Mucosa of descending colon (tissue), 3 donors: ENCODE data around the gene NTM. TPM values are rescaled to one million over a fixed set of nuclear protein-coding genes. Genes with fewer than 3 reads are reported as not detected.

Experiments used
- ATAC-seq: fragments of 200-7000 bp; cut with Tn5 transposase; one replicate; pipeline ENCODE4 v1.9.1; 2020; ENCODE audit warnings: mild to moderate bottlenecking, moderate library complexity
- DNase-seq, 3 donors: peaks; one replicate each; pipeline ENCODE4 v3.0.0-alpha.2; 2020
- H3K36me3 ChIP-seq: fragments of 200-600 bp; one replicate; pipeline ENCODE4 v1.8.0; 2021; ENCODE audit warnings: low read depth, mild to moderate bottlenecking
- H3K4me1 ChIP-seq: fragments of 200-600 bp; one replicate; pipeline ENCODE4 v1.8.0; 2021; ENCODE audit warnings: low read depth, mild to moderate bottlenecking
- H3K4me3 ChIP-seq: fragments of 200-600 bp; one replicate; pipeline ENCODE4 v1.8.0; 2021; ENCODE audit warnings: mild to moderate bottlenecking
- H3K9me3 ChIP-seq: fragments of 200-600 bp; one replicate; pipeline ENCODE4 v1.8.0; 2021; ENCODE audit warnings: mild to moderate bottlenecking
- intact Hi-C, 2 donors: fragments of 100-400 bp; cut with DNase I in 1 of 2; cut with micrococcal nuclease in 1 of 2; formaldehyde crosslinking; loops; one replicate each; pipeline versions ENCODE4 v1.11.0 to v1.11.1; 2022; cut with DNase I, micrococcal nuclease
- total RNA-seq, 3 donors: library from RNA; stranded (reverse); fragmentation: NEBNext Ultra II Directional in 2 of 3; extraction: Animal tissue kit (Norgen Biotek cat#: 25700) in 2 of 3; gene quantifications; one replicate each; pipeline versions ENCODE4 v1.2.1 to v1.2.4, GENCODE V29; 2021 to 2023
- TF ChIP-seq, protein P1 (sequence below): fragments of 200-600 bp; IDR thresholded peaks from one replicate; pipeline ENCODE4 v1.8.0; 2022; ENCODE audit warnings: antibody characterized with exemption, mild to moderate bottlenecking
- donor health status: DM: no; HTN: no; CAD: no; lungs with moderate emphysema.
- donor health status: DM: no; HTN: no; CAD: no.
- donor health status: DM: no; HTN: yes; CAD: no.

The NTM gene
- total RNA-seq, 3 donors from 2014 or later: 0.64 to 7.7 (median 1.2) TPM

- Histone ChIP-seq H3K9me3 (no peaks in the 10 kb centered on the region), H3K36me3 (no peaks in the 10 kb centered on the region), H3K4me3 (no peak overlapping the region), H3K4me1 (no peaks in the 10 kb centered on the region)
- DNase-seq (no peak), ATAC-seq (no peak)
- TF ChIP-seq, protein P1, sequence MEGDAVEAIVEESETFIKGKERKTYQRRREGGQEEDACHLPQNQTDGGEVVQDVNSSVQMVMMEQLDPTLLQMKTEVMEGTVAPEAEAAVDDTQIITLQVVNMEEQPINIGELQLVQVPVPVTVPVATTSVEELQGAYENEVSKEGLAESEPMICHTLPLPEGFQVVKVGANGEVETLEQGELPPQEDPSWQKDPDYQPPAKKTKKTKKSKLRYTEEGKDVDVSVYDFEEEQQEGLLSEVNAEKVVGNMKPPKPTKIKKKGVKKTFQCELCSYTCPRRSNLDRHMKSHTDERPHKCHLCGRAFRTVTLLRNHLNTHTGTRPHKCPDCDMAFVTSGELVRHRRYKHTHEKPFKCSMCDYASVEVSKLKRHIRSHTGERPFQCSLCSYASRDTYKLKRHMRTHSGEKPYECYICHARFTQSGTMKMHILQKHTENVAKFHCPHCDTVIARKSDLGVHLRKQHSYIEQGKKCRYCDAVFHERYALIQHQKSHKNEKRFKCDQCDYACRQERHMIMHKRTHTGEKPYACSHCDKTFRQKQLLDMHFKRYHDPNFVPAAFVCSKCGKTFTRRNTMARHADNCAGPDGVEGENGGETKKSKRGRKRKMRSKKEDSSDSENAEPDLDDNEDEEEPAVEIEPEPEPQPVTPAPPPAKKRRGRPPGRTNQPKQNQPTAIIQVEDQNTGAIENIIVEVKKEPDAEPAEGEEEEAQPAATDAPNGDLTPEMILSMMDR: no peak
- intact Hi-C loops: no loop called here
Measured at GRCh38 chr11:131463162-131463561, 92.7 kb downstream of the NTM start.

DNA sequence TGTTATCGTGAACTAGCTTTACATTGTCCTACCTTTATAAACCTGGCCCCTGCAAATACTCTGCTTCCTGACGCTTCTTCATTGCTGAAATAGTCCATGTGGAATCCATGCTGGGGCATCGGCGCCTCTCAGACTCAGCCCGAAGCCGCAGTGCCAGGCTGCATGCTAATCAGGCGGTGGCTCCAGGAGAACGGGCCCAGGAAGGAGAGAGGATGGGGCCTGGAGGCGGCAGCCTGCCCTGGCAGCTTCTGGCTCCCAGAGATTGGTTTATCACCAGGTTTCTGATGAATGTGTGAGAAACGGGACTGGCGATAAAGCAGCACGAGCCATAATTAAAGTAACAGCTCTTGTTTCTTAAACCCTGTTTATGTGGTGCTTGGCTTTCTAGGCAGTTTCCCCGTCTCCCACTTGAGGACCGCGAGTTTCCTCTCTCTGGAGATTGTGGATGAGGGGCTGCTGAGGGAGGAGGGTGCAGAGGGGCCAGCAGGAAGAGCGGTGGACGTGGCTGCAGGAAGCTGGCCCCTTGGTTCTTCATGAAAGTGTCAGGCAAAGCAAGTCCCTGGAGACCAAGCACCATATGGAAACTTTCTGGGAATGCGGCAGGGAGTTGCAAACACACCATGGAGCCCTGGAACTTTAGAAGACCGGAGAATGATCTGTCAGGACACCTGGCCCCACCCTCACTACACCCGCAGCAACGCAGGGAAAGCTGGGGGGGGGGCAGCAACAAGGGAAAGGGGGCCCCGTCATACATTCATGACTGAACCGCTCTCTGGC, 93.4 kb downstream of the NTM start:
- TF ChIP-seq, protein P1: no peak
- Histone ChIP-seq H3K9me3 (no peaks in the 10 kb centered on the region), H3K36me3 (no peaks in the 10 kb centered on the region), H3K4me1 (no peaks in the 10 kb centered on the region), H3K4me3 (no peak overlapping the region)
- DNase-seq: no peak
- no peak for ATAC-seq
- intact Hi-C loops: no loop called here

GRCh38 chr11:131464461-131464860, 94.0 kb downstream of the NTM start:
- DNase-seq (no peak), ATAC-seq (no peak)
- Histone ChIP-seq H3K4me1 (no peaks in the 10 kb centered on the region), H3K36me3 (no peaks in the 10 kb centered on the region), H3K4me3 (no peak overlapping the region), H3K9me3 (no peaks in the 10 kb centered on the region)
- intact Hi-C loops: no loop called here
- TF ChIP-seq, protein P1: no peak

DNA sequence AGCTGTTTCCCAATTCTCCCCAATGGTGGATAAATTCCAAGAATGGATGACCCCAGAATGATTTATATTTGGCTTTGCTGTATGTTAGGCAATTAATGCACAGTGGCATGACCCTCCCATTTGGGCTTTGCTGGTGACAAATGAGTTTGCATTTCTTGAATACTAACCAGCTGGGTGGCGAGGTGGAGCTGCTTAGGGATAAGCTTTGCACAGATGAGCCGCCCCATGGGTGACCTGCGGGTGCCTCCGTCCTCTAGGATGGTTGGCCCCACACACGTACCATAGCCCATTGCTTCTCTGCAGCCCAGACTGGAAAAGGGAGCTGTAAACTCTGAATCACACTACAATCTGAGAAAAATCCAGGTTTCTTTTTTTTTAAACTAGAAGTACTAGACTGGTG, 94.6 kb downstream of the NTM start:
- Histone ChIP-seq H3K4me3 (no peak overlapping the region), H3K9me3 (no peaks in the 10 kb centered on the region), H3K4me1 (no peaks in the 10 kb centered on the region), H3K36me3 (no peaks in the 10 kb centered on the region)
- DNase-seq (no peak), ATAC-seq (no peak)
- intact Hi-C loops: no loop called here
- TF ChIP-seq, protein P1: no peak

- Histone ChIP-seq H3K4me1 (no peaks in the 10 kb centered on the region), H3K36me3 (no peaks in the 10 kb centered on the region), H3K4me3 (no peak overlapping the region), H3K9me3 (no peaks in the 10 kb centered on the region)
- ATAC-seq: no peak
- TF ChIP-seq, protein P1: no peak
- DNase-seq: no peak
- intact Hi-C loops: no loop called here
Measured at GRCh38 chr11:131465746-131466145, 95.3 kb downstream of the NTM start.
